SU-DHL-6 (cell line): ENCODE results near the gene XRCC1.

ENCODE experiments used
- H2AFZ ChIP-seq: fragments of 200-600 bp; sonication (generic); 2 replicates; pipeline ENCODE4 v1.6.1; 2014; ENCODE audit warnings: low read depth, mild to moderate bottlenecking, moderate library complexity, mixed read lengths, antibody characterized with exemption, low read length; ENCODE audit not compliant: severe bottlenecking
- H3F3A ChIP-seq: fragments of 200-600 bp; shearing (Covaris generic); 2 replicates; pipeline ENCODE4 v1.6.0; 2016; ENCODE audit warnings: antibody characterized with exemption, mild to moderate bottlenecking; ENCODE audit not compliant: insufficient read depth
- H3K27ac ChIP-seq: fragments of 200-600 bp; sonication (generic); 2 replicates; pipeline ENCODE4 v1.5.1; 2016; ENCODE audit warnings: low read depth, mild to moderate bottlenecking, low read length, moderate library complexity, mixed read lengths
- H3K27me3 ChIP-seq: fragments of 200-600 bp; sonication (generic), shearing (Covaris generic); 2 replicates; pipeline ENCODE4 v1.6.0; 2014; ENCODE audit warnings: mild to moderate bottlenecking, low read length
- H3K36me3 ChIP-seq: fragments of 200-600 bp; sonication (generic); 2 replicates; pipeline ENCODE4 v1.6.1; 2014; ENCODE audit warnings: mild to moderate bottlenecking, low read length, mixed read lengths
- H3K4me2 ChIP-seq: fragments of 300-600, 200-600 bp; shearing (Covaris generic), sonication (generic); 2 replicates; pipeline ENCODE4 v1.6.0; 2014; ENCODE audit warnings: low read length, low read depth, mild to moderate bottlenecking; ENCODE audit not compliant: poor library complexity, severe bottlenecking
- H3K4me3 ChIP-seq: fragments of 200-600 bp; sonication (generic); 2 replicates; pipeline ENCODE4 v1.5.1; 2014; ENCODE audit warnings: antibody characterized with exemption, low read length, mild to moderate bottlenecking, mixed read lengths; ENCODE audit not compliant: insufficient read depth, poor library complexity, severe bottlenecking
- H3K79me2 ChIP-seq: fragments of 200-600 bp; sonication (generic); 2 replicates; pipeline ENCODE4 v1.6.1; 2014; ENCODE audit warnings: mild to moderate bottlenecking, low read length, moderate library complexity; ENCODE audit not compliant: insufficient read depth
- H3K9ac ChIP-seq: fragments of 200-600 bp; sonication (generic); 2 replicates; pipeline ENCODE4 v1.7.0; 2014; ENCODE audit warnings: mild to moderate bottlenecking, low read length
- H3K9me2 ChIP-seq: fragments of 200-600 bp; sonication (generic); replicated peaks from 2 replicates; pipeline ENCODE4 v1.6.1; 2014; ENCODE audit warnings: low read length; ENCODE audit not compliant: insufficient read depth
- H3K9me3 ChIP-seq: fragments of 200-600 bp; sonication (generic); 2 replicates; pipeline ENCODE4 v1.6.1; 2014; ENCODE audit warnings: low read length, mixed read lengths; ENCODE audit not compliant: insufficient read depth
- H4K20me1 ChIP-seq: fragments of 200-600 bp; sonication (generic); 2 replicates; pipeline ENCODE4 v1.6.1; 2014; ENCODE audit warnings: low read depth, mild to moderate bottlenecking, antibody characterized with exemption, low read length, moderate library complexity, mixed read lengths
- EZH2phosphoT487 ChIP-seq: fragments of 200-600 bp; sonication (generic), shearing (Covaris generic); conservative IDR thresholded peaks from 2 replicates; pipeline ENCODE4 v1.6.1; 2018; ENCODE audit warnings: mild to moderate bottlenecking, antibody characterized with exemption, low read length, moderate library complexity, mixed read lengths
- TF ChIP-seq, protein P1 (sequence below): fragments of 200-600 bp; sonication (generic); IDR thresholded peaks from one replicate; pipeline ENCODE4 v1.5.1; 2017; ENCODE audit warnings: antibody characterized with exemption, mild to moderate bottlenecking, low read length, moderate library complexity; ENCODE audit not compliant: insufficient read depth, poor library complexity, severe bottlenecking

Gene XRCC1

DNA sequence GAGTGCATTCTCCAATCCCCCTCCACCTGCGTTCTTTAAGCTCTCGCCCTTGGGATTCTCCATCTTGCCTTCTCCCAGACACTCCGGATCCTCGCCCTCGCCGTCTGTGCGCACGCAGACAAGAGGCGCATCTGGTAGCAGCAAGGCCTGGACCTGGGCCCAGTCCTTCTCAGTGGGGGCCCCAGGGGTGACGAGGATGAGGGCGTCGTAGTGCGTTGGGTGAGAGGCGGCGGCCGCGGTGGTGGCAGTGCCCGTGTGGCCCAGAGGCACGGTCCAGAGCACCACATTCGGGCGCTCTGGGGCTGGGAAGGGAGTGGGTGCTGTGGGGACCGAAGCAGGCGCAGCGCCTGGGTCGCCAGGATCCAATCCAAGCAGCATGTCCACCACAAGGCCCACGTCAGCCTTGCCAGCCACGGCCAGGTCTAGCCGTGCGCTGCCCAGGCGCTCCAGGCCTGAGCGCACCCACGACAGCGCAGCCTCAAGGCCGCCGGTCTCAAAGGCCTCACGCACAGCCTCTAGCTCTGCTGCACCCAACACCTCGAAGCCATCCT is 17.5 kb upstream of the XRCC1 start:
- Histone ChIP-seq H3K36me3 (no peaks in the 10 kb centered on the region), H4K20me1 (no peaks in the 10 kb centered on the region), H3K9ac (no peak overlapping the region), H3K79me2 (peaks cover 15% of the 10 kb centered on the region), H3K4me2 (no peak overlapping the region), H3F3A (no peaks in the 10 kb centered on the region), H3K9me3 (no peaks in the 10 kb centered on the region), H3K9me2 (no peaks in the 10 kb centered on the region), H3K4me3 (no peak overlapping the region), H3K27ac (no peak overlapping the region), H3K27me3 (no peaks in the 10 kb centered on the region), H2AFZ (no peak overlapping the region)
- TF ChIP-seq, protein P1, sequence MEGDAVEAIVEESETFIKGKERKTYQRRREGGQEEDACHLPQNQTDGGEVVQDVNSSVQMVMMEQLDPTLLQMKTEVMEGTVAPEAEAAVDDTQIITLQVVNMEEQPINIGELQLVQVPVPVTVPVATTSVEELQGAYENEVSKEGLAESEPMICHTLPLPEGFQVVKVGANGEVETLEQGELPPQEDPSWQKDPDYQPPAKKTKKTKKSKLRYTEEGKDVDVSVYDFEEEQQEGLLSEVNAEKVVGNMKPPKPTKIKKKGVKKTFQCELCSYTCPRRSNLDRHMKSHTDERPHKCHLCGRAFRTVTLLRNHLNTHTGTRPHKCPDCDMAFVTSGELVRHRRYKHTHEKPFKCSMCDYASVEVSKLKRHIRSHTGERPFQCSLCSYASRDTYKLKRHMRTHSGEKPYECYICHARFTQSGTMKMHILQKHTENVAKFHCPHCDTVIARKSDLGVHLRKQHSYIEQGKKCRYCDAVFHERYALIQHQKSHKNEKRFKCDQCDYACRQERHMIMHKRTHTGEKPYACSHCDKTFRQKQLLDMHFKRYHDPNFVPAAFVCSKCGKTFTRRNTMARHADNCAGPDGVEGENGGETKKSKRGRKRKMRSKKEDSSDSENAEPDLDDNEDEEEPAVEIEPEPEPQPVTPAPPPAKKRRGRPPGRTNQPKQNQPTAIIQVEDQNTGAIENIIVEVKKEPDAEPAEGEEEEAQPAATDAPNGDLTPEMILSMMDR = no peak
- TF ChIP-seq EZH2phosphoT487 = no peak

- no peak overlapping the region for H2AFZ ChIP-seq
- H3F3A ChIP-seq = no peaks in the 10 kb centered on the region
- no peaks in the 10 kb centered on the region for H3K27me3 ChIP-seq
- H3K9me2 ChIP-seq = no peaks in the 10 kb centered on the region
- no peaks in the 10 kb centered on the region for H4K20me1 ChIP-seq
- no peak overlapping the region for H3K27ac ChIP-seq
- H3K4me2 ChIP-seq = no peak overlapping the region
- H3K9me3 ChIP-seq = no peaks in the 10 kb centered on the region
- no peaks in the 10 kb centered on the region for H3K36me3 ChIP-seq
- no peak for TF ChIP-seq EZH2phosphoT487
- TF ChIP-seq, protein P1 = no peak
- no peak overlapping the region for H3K9ac ChIP-seq
- H3K4me3 ChIP-seq = no peak overlapping the region
- H3K79me2 ChIP-seq = peaks cover 8% of the 10 kb centered on the region
Measured at GRCh38 chr19:43591904-43592772, 16.8 kb upstream of the XRCC1 start.

DNA sequence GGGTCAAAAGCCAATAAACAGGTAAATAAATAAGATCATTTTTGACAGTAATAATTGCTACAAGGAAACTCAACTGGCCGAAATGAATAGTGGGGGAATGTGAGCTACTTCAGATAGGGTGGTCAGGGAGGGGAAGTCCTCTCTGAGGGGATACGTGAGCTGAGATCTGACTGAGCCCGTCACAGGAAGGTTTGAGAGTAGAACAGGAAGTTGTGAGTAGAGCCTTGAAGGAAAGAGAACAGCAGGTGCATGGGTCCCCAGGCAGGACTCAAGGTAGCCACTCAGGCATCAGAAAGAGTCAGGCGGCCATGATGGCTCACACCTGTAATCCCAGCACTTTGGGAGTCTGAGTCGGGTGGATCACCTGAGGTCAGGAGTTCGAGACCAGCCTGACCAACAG is 14.4 kb upstream of the XRCC1 start:
- Histone ChIP-seq H3K9me3 (no peaks in the 10 kb centered on the region), H3K27me3 (no peaks in the 10 kb centered on the region), H3K79me2 (no peaks in the 10 kb centered on the region), H3K9me2 (no peaks in the 10 kb centered on the region), H3K27ac (no peak overlapping the region), H4K20me1 (no peaks in the 10 kb centered on the region), H3K36me3 (no peaks in the 10 kb centered on the region), H3K4me2 (no peak overlapping the region), H2AFZ (no peak overlapping the region), H3K4me3 (no peak overlapping the region), H3K9ac (no peak overlapping the region), H3F3A (no peaks in the 10 kb centered on the region)
- TF ChIP-seq EZH2phosphoT487 = no peak
- TF ChIP-seq, protein P1 = no peak
